GM12891 (cell line): Measurements from ENCODE around the gene MMEL1.

Experiments
- POLR2A ChIP-seq: IDR thresholded peaks from 2 replicates; pipeline ENCODE4 v1.6.1; 2011; ENCODE audit warnings: low read depth, low read length, control low read depth
- POLR2AphosphoS5 ChIP-seq: IDR thresholded peaks from 2 replicates; pipeline ENCODE4 v1.6.1; 2011; ENCODE audit warnings: low read depth, low read length, control low read depth
- TAF1 ChIP-seq: IDR thresholded peaks from 2 replicates; pipeline ENCODE4 v1.6.1; 2011; ENCODE audit warnings: low read depth, low read length, control low read depth

GRCh38 chr1:2631136-2632050 lies 1.4 kb downstream of the MMEL1 start:
- no peak for TF ChIP-seq TAF1
- no peak for TF ChIP-seq POLR2A
- no peak for TF ChIP-seq POLR2AphosphoS5
